GM19099 (cell line): ENCODE results near the gene ZC3HAV1L.

Experiments
- POLR2A ChIP-seq: IDR thresholded peaks from 3 replicates; pipeline ENCODE4 v1.6.1; 2011; ENCODE audit warnings: low read depth; ENCODE audit not compliant: insufficient read length; ENCODE audit errors: extremely low read depth

Gene ZC3HAV1L

DNA sequence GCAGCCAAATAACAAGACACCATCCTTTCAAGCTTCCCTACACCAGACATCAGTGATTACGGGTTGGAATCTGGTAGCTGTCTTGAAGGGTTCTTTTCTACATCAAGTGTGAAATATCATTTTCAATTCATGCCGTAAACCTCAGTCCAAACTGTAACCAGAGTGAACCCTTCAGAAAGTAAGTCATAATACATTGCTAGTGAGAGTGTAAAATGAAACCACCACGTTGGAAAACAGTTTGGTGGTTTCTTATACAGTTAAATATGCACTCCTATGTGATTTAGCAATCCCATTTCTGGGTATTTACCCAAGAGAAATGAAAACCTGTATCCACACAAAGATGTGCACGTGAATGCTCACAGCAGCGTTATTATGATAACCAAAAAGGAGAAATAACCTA is 25.6 kb upstream of the ZC3HAV1L start:
- TF ChIP-seq POLR2A, result no peak

GRCh38 chr7:139060695-139061237 is 24.9 kb upstream of the ZC3HAV1L start:
- TF ChIP-seq POLR2A, result no peak

GRCh38 chr7:139059905-139060304 is 24.1 kb upstream of the ZC3HAV1L start:
- TF ChIP-seq POLR2A, result no peak

GRCh38 chr7:139058943-139059342 is 23.1 kb upstream of the ZC3HAV1L start:
- TF ChIP-seq POLR2A, result no peak

DNA sequence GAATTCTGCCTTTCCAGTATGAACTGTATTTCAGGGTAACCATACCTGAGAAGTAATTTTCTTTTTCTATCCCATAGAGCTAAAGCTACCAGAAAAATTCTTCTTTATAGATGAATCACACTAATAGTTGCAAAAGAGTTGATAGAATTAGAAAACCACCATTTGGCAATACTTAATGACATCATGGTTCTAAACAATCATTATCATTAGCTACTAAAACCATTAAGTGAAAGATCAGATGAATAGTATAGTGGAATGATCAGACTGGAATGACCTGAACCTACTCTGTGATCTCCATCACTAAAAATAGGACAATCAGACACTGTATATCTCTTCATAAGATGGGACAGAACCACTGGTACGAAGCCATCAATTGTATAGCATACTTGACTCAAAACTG is 19.8 kb upstream of the ZC3HAV1L start:
- no peak for TF ChIP-seq POLR2A

- TF ChIP-seq POLR2A, result no peak
Observed at GRCh38 chr7:139054101-139054500, 18.3 kb upstream of the ZC3HAV1L start.

DNA sequence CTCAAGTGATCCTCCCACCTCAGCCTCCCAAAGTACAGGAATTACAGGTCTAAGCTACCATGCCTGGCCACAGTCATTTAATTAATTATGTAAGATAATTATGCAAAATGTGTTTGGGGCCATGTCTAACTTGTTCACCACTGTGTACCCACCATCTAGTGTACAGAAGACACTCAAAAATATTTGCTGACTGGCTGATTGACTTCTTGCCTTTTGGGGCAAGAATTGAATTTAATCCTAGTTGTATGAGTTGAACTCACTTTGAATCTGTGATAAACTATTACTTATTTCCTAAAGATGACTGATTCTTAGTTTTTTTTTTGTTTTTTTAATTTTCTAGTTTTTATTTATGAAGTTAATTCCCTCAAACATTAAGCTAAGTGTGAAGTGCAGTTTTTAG is 15.8 kb upstream of the ZC3HAV1L start:
- TF ChIP-seq POLR2A, result no peak

DNA sequence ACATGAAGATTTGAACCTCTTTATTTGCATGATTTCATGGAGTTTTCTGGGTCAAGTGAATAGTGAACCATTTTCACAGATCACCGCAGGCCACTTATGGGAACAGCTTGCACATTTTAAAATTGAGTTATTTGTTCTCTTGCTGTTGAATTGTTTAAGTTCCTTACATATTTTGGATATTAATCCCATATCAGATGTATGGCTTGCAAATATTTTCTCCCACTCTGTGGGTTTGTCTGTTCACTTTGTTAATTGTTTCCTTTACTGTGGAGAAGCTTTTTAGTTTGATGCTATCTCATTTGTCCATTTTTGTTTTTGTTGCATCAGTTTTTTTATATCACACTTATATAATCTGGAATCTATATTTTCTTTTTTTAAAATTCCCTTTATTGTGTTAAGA is 14.1 kb upstream of the ZC3HAV1L start:
- no peak for TF ChIP-seq POLR2A

DNA sequence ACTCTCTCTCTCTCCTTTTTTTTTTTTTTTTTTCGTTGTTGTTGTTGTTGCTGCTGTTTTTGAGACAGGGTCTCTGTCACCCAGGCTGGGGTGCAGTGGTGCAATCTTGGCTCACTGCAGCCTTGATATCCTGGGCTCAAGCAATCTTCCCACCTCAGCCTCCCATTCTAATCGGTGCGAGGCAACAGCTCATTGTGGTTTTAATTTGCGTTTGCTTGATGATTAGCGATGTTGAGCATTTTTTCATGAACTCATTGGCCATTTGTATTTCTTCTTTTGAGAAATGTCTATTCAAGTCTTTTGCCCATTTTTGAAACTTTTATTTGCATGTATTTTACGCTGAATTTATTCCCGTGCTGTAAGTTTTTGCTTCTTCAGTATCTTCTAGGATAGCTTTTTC is 13.3 kb upstream of the ZC3HAV1L start:
- no peak for TF ChIP-seq POLR2A

- TF ChIP-seq POLR2A, result no peak
Observed at GRCh38 chr7:139047970-139048369, 12.1 kb upstream of the ZC3HAV1L start.

- TF ChIP-seq POLR2A, result no peak
Observed at GRCh38 chr7:139046143-139046542, 10.3 kb upstream of the ZC3HAV1L start.

DNA sequence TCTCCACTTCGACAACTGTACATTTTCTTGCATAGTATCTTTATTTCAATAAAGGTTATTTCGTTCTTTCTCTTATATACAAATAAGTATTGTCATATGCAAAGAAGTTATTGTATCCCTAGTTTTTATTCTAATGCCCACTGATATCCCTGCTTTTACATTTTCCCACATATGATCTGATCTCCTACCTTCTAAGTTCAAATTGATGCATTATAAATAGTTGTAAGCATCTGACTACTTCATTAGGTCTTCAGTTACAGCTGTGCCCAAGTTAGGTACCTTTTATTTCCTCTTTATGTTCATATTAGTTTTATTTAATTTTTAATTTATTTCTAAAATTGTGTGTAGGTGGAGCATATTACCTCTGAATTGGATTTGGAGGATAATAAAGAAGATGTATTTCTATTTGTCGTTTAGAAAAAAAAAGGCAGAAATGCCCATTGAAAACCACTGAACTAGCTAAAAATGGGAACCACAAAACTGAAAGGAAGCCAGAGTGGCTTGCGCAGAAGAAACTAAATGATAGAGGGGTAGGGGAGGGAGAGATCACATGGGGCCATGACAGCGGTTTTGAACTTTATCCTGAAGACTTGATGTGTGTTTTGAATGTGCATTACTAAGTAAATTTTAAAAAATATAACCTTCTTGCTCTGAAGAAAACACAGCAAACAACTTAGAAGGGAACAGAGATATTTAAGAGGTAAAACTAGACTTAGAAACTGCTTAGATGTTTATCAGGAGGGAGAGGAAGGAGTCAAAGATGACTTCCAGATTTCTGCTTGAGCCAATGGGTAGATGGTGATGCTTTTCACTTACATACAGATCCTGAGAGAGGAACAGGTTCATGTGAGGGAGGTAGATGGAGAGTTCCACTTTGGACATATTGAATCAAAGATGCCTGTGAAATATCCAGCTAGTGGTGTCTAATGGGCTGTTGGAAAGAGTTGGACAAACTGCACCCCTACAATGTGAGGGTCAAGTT is 9.3 kb upstream of the ZC3HAV1L start:
- no peak for TF ChIP-seq POLR2A

- TF ChIP-seq POLR2A, result no peak
Observed at GRCh38 chr7:139043823-139044812, 8.3 kb upstream of the ZC3HAV1L start.

- TF ChIP-seq POLR2A, result no peak
Observed at GRCh38 chr7:139041378-139042085, 5.7 kb upstream of the ZC3HAV1L start.
